ENCODE results near the gene SCYL1.

SCYL1 gene

GRCh38 chr11:65553301-65554001 is 28.6 kb downstream of the SCYL1 start:
- Histone ChIP-seq H3K36me3 (ENCODE audit: control insufficient read depth, insufficient read depth, low read length) (no peaks in the 10 kb centered on the region), H3K27ac (no peak overlapping the region), H3K4me1 (peaks cover 9% of the 10 kb centered on the region), H3K4me2 (ENCODE audit: low read length) (no peak overlapping the region), H3K9me3 (ENCODE audit: control insufficient read depth, low read length) (no peaks in the 10 kb centered on the region), H2AFZ (no peak overlapping the region), H3K79me2 (peaks cover 3% of the 10 kb centered on the region), H3K9ac (no peak overlapping the region), H3K4me3 (ENCODE audit: low read depth, low read length) (no peak overlapping the region), H3K27me3 (ENCODE audit: control insufficient read depth, insufficient read depth, low read length) (no peaks in the 10 kb centered on the region)
- no peak for TF ChIP-seq CTCF (IDR thresholded peaks at IDR 0.05)

- no peak overlapping the region for H2AFZ ChIP-seq
- H3K27ac ChIP-seq, result no peak overlapping the region
- H3K9me3 ChIP-seq (ENCODE audit: control insufficient read depth, low read length), result no peaks in the 10 kb centered on the region
- TF ChIP-seq CTCF (IDR thresholded peaks at IDR 0.05), result no peak
- H3K4me2 ChIP-seq (ENCODE audit: low read length), result no peak overlapping the region
- no peak overlapping the region for H3K9ac ChIP-seq
- peaks cover 3% of the 10 kb centered on the region for H3K79me2 ChIP-seq
- H3K4me1 ChIP-seq, result peaks cover 13% of the 10 kb centered on the region
- H3K27me3 ChIP-seq (ENCODE audit: control insufficient read depth, insufficient read depth, low read length), result no peaks in the 10 kb centered on the region
- H3K36me3 ChIP-seq (ENCODE audit: control insufficient read depth, insufficient read depth, low read length), result no peaks in the 10 kb centered on the region
- H3K4me3 ChIP-seq (ENCODE audit: low read depth, low read length), result no peak overlapping the region
These were observed 29.4 kb downstream of the SCYL1 start for GRCh38 chr11:65554057-65554818.

GRCh38 chr11:65554842-65555430 is 30.1 kb downstream of the SCYL1 start:
- Histone ChIP-seq H3K9me3 (ENCODE audit: control insufficient read depth, low read length) (no peaks in the 10 kb centered on the region), H2AFZ (no peak overlapping the region), H3K4me3 (ENCODE audit: low read depth, low read length) (no peak overlapping the region), H3K4me1 (peaks cover 17% of the 10 kb centered on the region), H3K27ac (peak overlapping the region; percentile 82), H3K36me3 (ENCODE audit: control insufficient read depth, insufficient read depth, low read length) (no peaks in the 10 kb centered on the region), H3K79me2 (peaks cover 3% of the 10 kb centered on the region), H3K4me2 (ENCODE audit: low read length) (no peak overlapping the region), H3K9ac (no peak overlapping the region), H3K27me3 (ENCODE audit: control insufficient read depth, insufficient read depth, low read length) (no peaks in the 10 kb centered on the region)
- TF ChIP-seq CTCF (IDR thresholded peaks at IDR 0.05), result no peak

GRCh38 chr11:65555693-65556231 is 30.9 kb downstream of the SCYL1 start:
- no peaks in the 10 kb centered on the region for H3K27me3 ChIP-seq (ENCODE audit: control insufficient read depth, insufficient read depth, low read length)
- H3K9ac ChIP-seq, result no peak overlapping the region
- no peak overlapping the region for H2AFZ ChIP-seq
- H3K36me3 ChIP-seq (ENCODE audit: control insufficient read depth, insufficient read depth, low read length), result no peaks in the 10 kb centered on the region
- no peak overlapping the region for H3K4me2 ChIP-seq (ENCODE audit: low read length)
- H3K79me2 ChIP-seq, result peaks cover 3% of the 10 kb centered on the region
- H3K4me1 ChIP-seq, result peaks cover 21% of the 10 kb centered on the region
- H3K27ac ChIP-seq, result peak overlapping the region; percentile 82
- no peak for TF ChIP-seq CTCF (IDR thresholded peaks at IDR 0.05)
- no peak overlapping the region for H3K4me3 ChIP-seq (ENCODE audit: low read depth, low read length)
- H3K9me3 ChIP-seq (ENCODE audit: control insufficient read depth, low read length), result no peaks in the 10 kb centered on the region
